Measurements from ENCODE around the gene WDR5B.

The WDR5B gene

DNA sequence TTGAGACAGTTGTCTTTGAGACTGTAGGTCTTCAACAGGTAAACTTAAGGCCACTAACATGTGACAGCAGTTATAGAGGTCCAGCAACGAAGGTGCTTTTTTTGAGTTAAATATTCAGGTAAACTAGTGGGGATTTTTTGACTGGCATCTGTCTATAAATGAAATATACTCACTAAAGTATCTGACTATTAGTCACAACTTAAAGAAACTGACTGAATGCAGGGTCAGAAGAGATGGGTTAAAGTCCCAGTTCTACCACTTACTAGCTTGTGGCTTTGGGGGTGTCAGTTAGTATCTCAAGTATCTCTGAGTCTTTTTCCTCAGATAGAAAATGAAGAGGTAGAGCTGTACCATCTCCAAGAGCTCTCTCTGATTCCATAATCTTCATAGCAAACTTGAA is 50.8 kb downstream of the WDR5B start:
- DNase-seq, result no peak

DNA sequence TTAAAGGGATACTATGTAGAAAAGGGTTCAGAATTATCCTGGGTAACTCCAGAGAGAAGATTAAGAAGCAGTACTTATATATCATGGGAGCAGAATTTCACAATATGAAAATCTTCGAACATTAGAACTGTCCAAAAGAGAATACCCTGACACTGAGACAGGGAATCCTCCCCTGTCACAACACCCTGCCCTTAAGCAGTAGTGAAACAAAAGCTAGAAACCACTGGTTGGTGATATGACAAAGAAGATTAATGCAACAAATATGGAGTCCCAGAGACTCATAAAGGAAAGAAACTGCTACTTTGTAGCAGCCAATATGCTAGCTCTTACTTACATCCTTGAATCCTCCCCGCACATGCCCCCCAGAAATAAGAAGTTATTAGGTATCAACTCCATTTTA is 51.4 kb downstream of the WDR5B start:
- DNase-seq, result no peak

All from hematopoietic multipotent progenitor cell treated with erythropoietin and hydrocortisone succinate and interleukin-3 and kit ligand, for 4 days (in vitro differentiated cells).